SJSA1 (cell line): ENCODE results near the gene CLCF1. TPM values are rescaled to one million over a fixed set of nuclear protein-coding genes. Genes with fewer than 3 reads are reported as not detected.
A peak's percentile ranks its signal among the peaks of the same experiment; 100 is the strongest.

Experiments used
- DNase-seq, 2 experiments: peaks; one replicate each; pipeline ENCODE4 v3.0.0-alpha.2; 2015 to 2020; ENCODE audit warnings: low spot score in 2 of 2, low read depth in 1 of 2
- H3K27ac ChIP-seq: fragments of 250-450 bp; sonication (Bioruptor Pico); 2 replicates; pipeline ENCODE4 v1.5.1; 2020; ENCODE audit warnings: mild to moderate bottlenecking, moderate library complexity
- H3K27me3 ChIP-seq: fragments of 250-450 bp; sonication (Bioruptor Pico); replicated peaks from 2 replicates; pipeline ENCODE4 v1.5.1; 2020; ENCODE audit warnings: mild to moderate bottlenecking, moderate library complexity
- H3K36me3 ChIP-seq: fragments of 250-450 bp; sonication (Bioruptor Pico); 2 replicates; pipeline ENCODE4 v1.5.1; 2020; ENCODE audit warnings: mild to moderate bottlenecking
- H3K4me1 ChIP-seq: fragments of 250-450 bp; sonication (Bioruptor Pico); replicated peaks from 2 replicates; pipeline ENCODE4 v1.6.1; 2021; ENCODE audit warnings: mild to moderate bottlenecking
- H3K4me3 ChIP-seq: fragments of 250-450 bp; sonication (Bioruptor Pico); 2 replicates; pipeline ENCODE4 v1.5.1; 2020; ENCODE audit warnings: mild to moderate bottlenecking
- H3K9me3 ChIP-seq: fragments of 250-450 bp; sonication (Bioruptor Pico); replicated peaks from 2 replicates; pipeline ENCODE4 v1.5.1; 2020; ENCODE audit warnings: mild to moderate bottlenecking
- total RNA-seq: library from RNA; depleted of rRNA; stranded (reverse); fragments of >200 nt; shearing (Covaris generic); gene quantifications from 2 replicates; pipeline ENCODE4 v1.2.3, GENCODE V29; 2014; rRNA removed

The CLCF1 gene
- 6.9 and 9.4 TPM in 2 replicates for total RNA-seq

- peak in 1 of 2 experiments; percentile 86 for DNase-seq
- peaks cover 14% of the 10 kb centered on the region for H3K36me3 ChIP-seq
- no peaks in the 10 kb centered on the region for H3K27me3 ChIP-seq
- H3K9me3 ChIP-seq, result 0 out of 2 replicates have a peak, but pooled peaks cover 2% of the 10 kb centered on the region
- peak within 1 kb of the TSS; percentile 78 for H3K27ac ChIP-seq
- peak within 1 kb of the TSS; percentile 88 for H3K4me3 ChIP-seq
- H3K4me1 ChIP-seq, result peaks cover 37% of the 10 kb centered on the region
These were observed at the start of gene CLCF1 for GRCh38 chr11:67372993-67373647. CLCF1 (minus strand) TSS chr11:67373598; CDS start chr11:67373539, 59 bp downstream.

- H3K4me3 ChIP-seq, result no peak overlapping the region
- H3K9me3 ChIP-seq, result peaks cover 5% of the 10 kb centered on the region; the same call in 1 of the 2 replicates
- no peak for DNase-seq
- peaks cover 25% of the 10 kb centered on the region for H3K4me1 ChIP-seq
- H3K27ac ChIP-seq, result no peak overlapping the region
- H3K36me3 ChIP-seq, result 0 out of 2 replicates have a peak, but pooled peaks cover 4% of the 10 kb centered on the region
- H3K27me3 ChIP-seq, result no peaks in the 10 kb centered on the region
These were observed 49.5 kb upstream of the CLCF1 start for GRCh38 chr11:67422891-67423290.

GRCh38 chr11:67421430-67422031 lies 48.1 kb upstream of the CLCF1 start:
- H3K27ac ChIP-seq, result no peak overlapping the region
- H3K36me3 ChIP-seq, result 0 out of 2 replicates have a peak, but pooled peaks cover 4% of the 10 kb centered on the region
- no peak for DNase-seq
- peaks cover 5% of the 10 kb centered on the region; the same call in 1 of the 2 replicates for H3K9me3 ChIP-seq
- H3K27me3 ChIP-seq, result peaks cover under 1% of the 10 kb centered on the region; the same call in 1 of the 2 replicates
- H3K4me3 ChIP-seq, result peak overlapping the region; percentile 60
- peaks cover 25% of the 10 kb centered on the region for H3K4me1 ChIP-seq

GRCh38 chr11:67420646-67421429 lies 47.4 kb upstream of the CLCF1 start:
- Histone ChIP-seq H3K9me3 (peaks cover 5% of the 10 kb centered on the region; the same call in 1 of the 2 replicates), H3K4me3 (peak overlapping the region; percentile 60), H3K27ac (peak overlapping the region; percentile 30), H3K36me3 (0 out of 2 replicates have a peak, but pooled peaks cover 4% of the 10 kb centered on the region), H3K27me3 (peaks cover 8% of the 10 kb centered on the region; the same call in 1 of the 2 replicates), H3K4me1 (peaks cover 26% of the 10 kb centered on the region)
- DNase-seq, result peak; percentile 83 to 99

GRCh38 chr11:67420147-67420645 lies 46.8 kb upstream of the CLCF1 start:
- Histone ChIP-seq H3K27ac (no peak overlapping the region), H3K4me3 (peak overlapping the region; percentile 60), H3K36me3 (0 out of 2 replicates have a peak, but pooled peaks cover 4% of the 10 kb centered on the region), H3K4me1 (peaks cover 26% of the 10 kb centered on the region), H3K27me3 (peaks cover 11% of the 10 kb centered on the region), H3K9me3 (peaks cover 5% of the 10 kb centered on the region; the same call in 1 of the 2 replicates)
- DNase-seq, result no peak

GRCh38 chr11:67419325-67420049 lies 46.1 kb upstream of the CLCF1 start:
- peaks cover 26% of the 10 kb centered on the region for H3K4me1 ChIP-seq
- no peak overlapping the region for H3K27ac ChIP-seq
- peaks cover 18% of the 10 kb centered on the region for H3K27me3 ChIP-seq
- DNase-seq, result no peak
- no peak overlapping the region for H3K4me3 ChIP-seq
- peaks cover 5% of the 10 kb centered on the region; the same call in 1 of the 2 replicates for H3K9me3 ChIP-seq
- H3K36me3 ChIP-seq, result 0 out of 2 replicates have a peak, but pooled peaks cover 4% of the 10 kb centered on the region

GRCh38 chr11:67418476-67419281 lies 45.3 kb upstream of the CLCF1 start:
- H3K9me3 ChIP-seq, result peaks cover 5% of the 10 kb centered on the region; the same call in 1 of the 2 replicates
- peaks cover 25% of the 10 kb centered on the region for H3K27me3 ChIP-seq
- H3K27ac ChIP-seq, result no peak overlapping the region
- H3K36me3 ChIP-seq, result 0 out of 2 replicates have a peak, but pooled peaks cover 4% of the 10 kb centered on the region
- no peak overlapping the region for H3K4me3 ChIP-seq
- peaks cover 26% of the 10 kb centered on the region for H3K4me1 ChIP-seq
- DNase-seq, result no peak

- Histone ChIP-seq H3K4me3 (no peak overlapping the region), H3K36me3 (0 out of 2 replicates have a peak, but pooled peaks cover 4% of the 10 kb centered on the region), H3K27me3 (peaks cover 36% of the 10 kb centered on the region), H3K9me3 (peaks cover 5% of the 10 kb centered on the region), H3K4me1 (peaks cover 26% of the 10 kb centered on the region), H3K27ac (no peak overlapping the region)
- DNase-seq, result no peak
These were observed 44.0 kb upstream of the CLCF1 start for GRCh38 chr11:67417425-67417824.

GRCh38 chr11:67416416-67417335 lies 43.3 kb upstream of the CLCF1 start:
- Histone ChIP-seq H3K4me3 (no peak overlapping the region), H3K4me1 (peaks cover 26% of the 10 kb centered on the region), H3K27me3 (peaks cover 44% of the 10 kb centered on the region), H3K9me3 (peaks cover 5% of the 10 kb centered on the region), H3K36me3 (0 out of 2 replicates have a peak, but pooled peaks cover 4% of the 10 kb centered on the region), H3K27ac (no peak overlapping the region)
- DNase-seq, result no peak

GRCh38 chr11:67415501-67416304 lies 42.3 kb upstream of the CLCF1 start, which contains the start of gene CARNS1:
CARNS1 (plus strand) TSS chr11:67415678; CDS start chr11:67416200, 522 bp downstream.
- H3K27ac ChIP-seq, result no peak within 1 kb of the TSS
- H3K4me3 ChIP-seq, result no peak within 1 kb of the TSS
- 0 out of 2 replicates have a peak, but pooled peaks cover 3% of the 10 kb centered on the region for H3K36me3 ChIP-seq
- H3K9me3 ChIP-seq, result peaks cover 3% of the 10 kb centered on the region
- peaks cover 19% of the 10 kb centered on the region for H3K4me1 ChIP-seq
- DNase-seq, result no peak
- peaks cover 54% of the 10 kb centered on the region for H3K27me3 ChIP-seq
